Common myeloid progenitor, CD34-positive (primary cell): Measurements from ENCODE around the gene LSM3.

Experiments used
- CTCF ChIA-PET: fragments of 350-600 bp; sonication (Branson Sonifier 250); formaldehyde crosslinking; loops from one replicate; lab custom pipeline; 2021; ENCODE audit warnings: antibody characterized with exemption; lab: Charles Lee
- POLR2A ChIA-PET: fragments of 350-600 bp; sonication (Branson Sonifier 250); formaldehyde crosslinking; loops from one replicate; lab custom pipeline; 2021; ENCODE audit warnings: antibody characterized with exemption; lab: Charles Lee
- DNase-seq, 3 donors: peaks; one replicate each; pipeline versions ENCODE4 v3.0.0 to v3.0.0-alpha.2; 2013
- H3K27ac ChIP-seq, 2 experiments: 1 replicate in 1 of 2; 2 replicates in 1 of 2; pipeline ENCODE4 v1.7.0; 2013; ENCODE audit warnings: inconsistent platforms in 2 of 2, low read length in 2 of 2, mild to moderate bottlenecking in 2 of 2, low read depth in 1 of 2, moderate library complexity in 1 of 2; ENCODE audit not compliant: severe bottlenecking in 2 of 2, insufficient read depth in 1 of 2, poor library complexity in 1 of 2
- H3K27me3 ChIP-seq, 5 experiments: replicated peaks in 2 of 5; 1 replicate in 3 of 5; 2 replicates in 2 of 5; pipeline versions ENCODE4 v1.6.1 to v1.7.0; 2013; ENCODE audit warnings: low read length in 4 of 5, mild to moderate bottlenecking in 2 of 5, moderate library complexity in 2 of 5, inconsistent platforms in 1 of 5; ENCODE audit not compliant: insufficient read depth in 5 of 5, control insufficient read depth in 4 of 5
- H3K36me3 ChIP-seq, 4 experiments: 1 replicate in 2 of 4; 2 replicates in 2 of 4; pipeline versions ENCODE4 v1.6.1 to v1.7.0; 2013; ENCODE audit warnings: low read length in 3 of 4, control low read depth in 1 of 4, mild to moderate bottlenecking in 1 of 4; ENCODE audit not compliant: control insufficient read depth in 4 of 4, insufficient read depth in 4 of 4
- H3K4me1 ChIP-seq, 4 experiments: 1 replicate in 3 of 4; 2 replicates in 1 of 4; pipeline versions ENCODE4 v1.6.1 to v1.7.1; 2013; ENCODE audit warnings: low read length in 3 of 4, mild to moderate bottlenecking in 3 of 4, control low read depth in 1 of 4, inconsistent platforms in 1 of 4, moderate library complexity in 1 of 4; ENCODE audit not compliant: control insufficient read depth in 4 of 4, insufficient read depth in 4 of 4; ENCODE audit errors: control extremely low read depth in 1 of 4
- H3K4me3 ChIP-seq, 7 experiments: 1 replicate in 4 of 7; 2 replicates in 3 of 7; pipeline versions ENCODE4 v1.5.1 to v1.7.0; 2013; ENCODE audit warnings: mild to moderate bottlenecking in 7 of 7, low read length in 6 of 7, moderate library complexity in 6 of 7, inconsistent platforms in 2 of 7, low read depth in 2 of 7, control low read depth in 1 of 7; ENCODE audit not compliant: insufficient read depth in 4 of 7, control insufficient read depth in 1 of 7; ENCODE audit errors: extremely low read depth in 1 of 7
- H3K9me3 ChIP-seq, 5 experiments: 1 replicate in 4 of 5; 2 replicates in 1 of 5; pipeline versions ENCODE4 v1.6.1 to v1.7.1; 2013; ENCODE audit warnings: low read length in 4 of 5, mild to moderate bottlenecking in 2 of 5, inconsistent platforms in 1 of 5, low read depth in 1 of 5, moderate library complexity in 1 of 5; ENCODE audit not compliant: control insufficient read depth in 4 of 5, insufficient read depth in 2 of 5; ENCODE audit errors: control extremely low read depth in 1 of 5
- WGBS: methylation state at CpG from one replicate; pipeline ENCODE4 v1.1.5; 2013; ENCODE audit not compliant: insufficient coverage; 5-methylcytosine and 5-hydroxymethylcytosine counted together

LSM3 gene

GRCh38 chr3:14231998-14232501 is 53.4 kb downstream of the LSM3 start:
- Histone ChIP-seq H3K4me1 (peaks cover 15 to 52% (median 38%) of the 10 kb centered on the region in 4 experiments), H3K36me3 (no peaks in the 10 kb centered on the region), H3K9me3 (peaks cover 0 to 10% (median 4%) of the 10 kb centered on the region in 5 experiments), H3K27me3 (no peaks in the 10 kb centered on the region), H3K4me3 (no peak overlapping the region), H3K27ac (peak overlapping the region in 1 of 2 experiments; percentile 66)
- WGBS, result 21% methylated on average over 3 of the region's 4 CpGs
- POLR2A ChIA-PET, result interaction anchor here (0.6 to 1.1 kb wide), 2 partner anchors 25 to 826 kb away, joined by 3 to 5 read pairs; no protein-coding TSS in a partner anchor
- no peak for DNase-seq
- CTCF ChIA-PET, result interaction anchor here (0.5 to 6.0 kb wide), 22 partner anchors 9 to 368 kb away, joined by 3 to 65 read pairs (median 5); no protein-coding TSS in a partner anchor

- ChIA-PET CTCF (interaction anchor here (1.2 to 3.3 kb wide), 3 partner anchors 18 to 30 kb away, joined by 3 to 21 read pairs (median 6); no protein-coding TSS in a partner anchor), POLR2A (no interaction called here)
- no peaks in the 10 kb centered on the region for H3K36me3 ChIP-seq
- WGBS, result 93% methylated on average over 6 of the region's 12 CpGs
- H3K27ac ChIP-seq, result no peak overlapping the region
- peaks cover 15 to 52% (median 40%) of the 10 kb centered on the region in 4 experiments for H3K4me1 ChIP-seq
- H3K9me3 ChIP-seq, result peaks cover 0 to 13% (median 4%) of the 10 kb centered on the region in 5 experiments
- H3K27me3 ChIP-seq, result no peaks in the 10 kb centered on the region
- no peak for DNase-seq
- no peak overlapping the region for H3K4me3 ChIP-seq
Measured at GRCh38 chr3:14234251-14235002, 55.8 kb downstream of the LSM3 start.

- DNase-seq, result peak in 2 of 3 donors; percentile 42 to 43
- Histone ChIP-seq H3K27me3 (no peaks in the 10 kb centered on the region), H3K4me3 (no peak overlapping the region), H3K9me3 (peaks cover 0 to 13% (median 4%) of the 10 kb centered on the region in 5 experiments), H3K27ac (no peak overlapping the region), H3K4me1 (peaks cover 15 to 54% (median 39%) of the 10 kb centered on the region in 4 experiments), H3K36me3 (no peaks in the 10 kb centered on the region)
- POLR2A ChIA-PET, result no interaction called here
- CTCF ChIA-PET, result interaction anchor here (1.1 to 3.3 kb wide), 8 partner anchors 12 to 31 kb away, joined by 3 to 21 read pairs (median 3); no protein-coding TSS in a partner anchor
- WGBS, result 96% methylated on average over 4 of the region's 4 CpGs
Measured at GRCh38 chr3:14235003-14235911, 56.6 kb downstream of the LSM3 start.

DNA sequence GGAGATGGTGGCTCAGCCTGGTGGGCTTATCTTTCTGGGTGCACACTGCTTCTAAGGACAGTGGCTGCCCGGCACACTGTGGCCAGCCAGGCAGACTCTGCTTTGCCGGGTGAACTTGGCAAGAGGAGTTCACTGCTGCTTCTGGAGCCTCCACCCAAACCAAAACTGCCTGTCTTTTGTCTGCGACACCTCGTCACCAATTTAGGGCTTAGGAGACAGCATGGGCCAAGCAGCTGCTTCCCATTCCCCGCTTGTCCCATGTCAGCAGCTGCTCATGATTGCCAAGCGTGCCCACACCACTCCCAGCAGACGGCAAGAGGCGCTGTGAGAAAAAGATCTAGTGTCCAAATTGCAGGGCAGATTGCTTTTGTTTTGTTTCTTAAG is 57.3 kb downstream of the LSM3 start:
- CTCF ChIA-PET, result interaction anchor here (1.1 to 3.3 kb wide), 8 partner anchors 12 to 32 kb away, joined by 3 to 21 read pairs (median 3); no protein-coding TSS in a partner anchor
- 100% methylated on average over 2 of the region's 8 CpGs for WGBS
- H3K4me3 ChIP-seq, result no peak overlapping the region
- H3K27me3 ChIP-seq, result no peaks in the 10 kb centered on the region
- POLR2A ChIA-PET, result no interaction called here
- no peaks in the 10 kb centered on the region for H3K36me3 ChIP-seq
- H3K9me3 ChIP-seq, result peaks cover 0 to 13% (median 4%) of the 10 kb centered on the region in 5 experiments
- H3K4me1 ChIP-seq, result peaks cover 13 to 52% (median 34%) of the 10 kb centered on the region in 4 experiments
- no peak for DNase-seq
- no peak overlapping the region for H3K27ac ChIP-seq

GRCh38 chr3:14236902-14237301 is 58.3 kb downstream of the LSM3 start:
- ChIA-PET POLR2A (no interaction called here), CTCF (interaction anchor here (1.0 to 3.3 kb wide), 5 partner anchors 10 to 33 kb away, joined by 3 to 21 read pairs (median 3); no protein-coding TSS in a partner anchor)
- WGBS, result 96% methylated on average over 3 of the region's 3 CpGs

GRCh38 chr3:14237457-14237856 is 58.8 kb downstream of the LSM3 start:
- peaks cover 1 to 48% (median 22%) of the 10 kb centered on the region in 4 experiments for H3K4me1 ChIP-seq
- WGBS, result 97% methylated on average over 6 of the region's 6 CpGs
- ChIA-PET CTCF (interaction anchor here (1.0 to 3.3 kb wide), 3 partner anchors 9 to 33 kb away, joined by 3 to 21 read pairs (median 8); no protein-coding TSS in a partner anchor), POLR2A (no interaction called here)
- H3K4me3 ChIP-seq, result no peak overlapping the region
- no peaks in the 10 kb centered on the region for H3K36me3 ChIP-seq
- H3K27me3 ChIP-seq, result no peaks in the 10 kb centered on the region
- no peak overlapping the region for H3K27ac ChIP-seq
- DNase-seq, result no peak
- peaks cover 0 to 13% (median 4%) of the 10 kb centered on the region in 5 experiments for H3K9me3 ChIP-seq

More at GRCh38 chr3:14236902-14237301, 58.3 kb downstream of the LSM3 start:
- DNase-seq, result no peak
- no peak overlapping the region for H3K4me3 ChIP-seq
- H3K36me3 ChIP-seq, result no peaks in the 10 kb centered on the region
- H3K27me3 ChIP-seq, result no peaks in the 10 kb centered on the region
- H3K9me3 ChIP-seq, result peaks cover 0 to 13% (median 4%) of the 10 kb centered on the region in 5 experiments
- H3K4me1 ChIP-seq, result peaks cover 7 to 48% (median 25%) of the 10 kb centered on the region in 4 experiments
- no peak overlapping the region for H3K27ac ChIP-seq
